Measurements from ENCODE around the gene HS6ST2.

DNA sequence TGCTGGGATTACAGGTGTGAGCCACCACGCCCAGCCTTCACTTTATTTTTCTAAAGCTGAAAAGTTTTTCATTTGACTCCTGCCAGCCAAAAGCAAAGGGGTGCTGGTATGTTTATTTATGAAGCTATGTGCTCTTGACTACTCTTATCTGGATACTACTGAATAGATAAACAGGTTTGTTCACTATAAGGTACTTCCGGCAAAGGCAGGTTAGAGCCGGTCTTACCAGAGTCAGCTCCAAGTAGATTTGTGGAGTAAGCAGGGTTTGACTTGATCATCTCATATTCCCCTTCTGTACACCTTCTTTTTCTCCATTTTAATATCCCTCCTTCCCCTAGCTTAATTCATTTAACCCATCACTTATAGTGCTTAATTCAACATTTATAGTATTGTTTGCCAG, 294.2 kb downstream of the HS6ST2 start:
- TF ChIP-seq EZH2phosphoT487 (IDR thresholded peaks at IDR 0.05; ENCODE audit: borderline replicate concordance, low read depth, low read length): no peak
- TF ChIP-seq, protein P1, sequence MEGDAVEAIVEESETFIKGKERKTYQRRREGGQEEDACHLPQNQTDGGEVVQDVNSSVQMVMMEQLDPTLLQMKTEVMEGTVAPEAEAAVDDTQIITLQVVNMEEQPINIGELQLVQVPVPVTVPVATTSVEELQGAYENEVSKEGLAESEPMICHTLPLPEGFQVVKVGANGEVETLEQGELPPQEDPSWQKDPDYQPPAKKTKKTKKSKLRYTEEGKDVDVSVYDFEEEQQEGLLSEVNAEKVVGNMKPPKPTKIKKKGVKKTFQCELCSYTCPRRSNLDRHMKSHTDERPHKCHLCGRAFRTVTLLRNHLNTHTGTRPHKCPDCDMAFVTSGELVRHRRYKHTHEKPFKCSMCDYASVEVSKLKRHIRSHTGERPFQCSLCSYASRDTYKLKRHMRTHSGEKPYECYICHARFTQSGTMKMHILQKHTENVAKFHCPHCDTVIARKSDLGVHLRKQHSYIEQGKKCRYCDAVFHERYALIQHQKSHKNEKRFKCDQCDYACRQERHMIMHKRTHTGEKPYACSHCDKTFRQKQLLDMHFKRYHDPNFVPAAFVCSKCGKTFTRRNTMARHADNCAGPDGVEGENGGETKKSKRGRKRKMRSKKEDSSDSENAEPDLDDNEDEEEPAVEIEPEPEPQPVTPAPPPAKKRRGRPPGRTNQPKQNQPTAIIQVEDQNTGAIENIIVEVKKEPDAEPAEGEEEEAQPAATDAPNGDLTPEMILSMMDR (conservative IDR thresholded peaks at IDR 0.05; ENCODE audit: low read length): no peak
